ENCODE results near the gene ALDOA. TPM values are rescaled to one million over a fixed set of nuclear protein-coding genes. Genes with fewer than 3 reads are reported as not detected.
A peak's percentile ranks its signal among the peaks of the same experiment; 100 is the strongest.

Gene ALDOA
- total and polyA plus RNA-seq, 3 experiments from 2014 or later, result 1,157 to 1,909 (median 1,907) TPM

GRCh38 chr16:30083216-30084055 lies 17.9 kb downstream of the ALDOA start:
- Mint-ChIP-seq H3K4me3 (peak overlapping the region in 1 of 7 donors; percentile 32), H3K27ac (peak overlapping the region in 3 of 8 donors; percentile 60 to 75 (median 71)), H3K36me3 (peaks cover 0 to 60% (median 12%) of the 10 kb centered on the region in 3 donors), H3K9me3 (no peaks in the 10 kb centered on the region), H3K4me1 (peaks cover 5 to 12% (median 11%) of the 10 kb centered on the region in 3 donors), H3K27me3 (no peaks in the 10 kb centered on the region)
- H3K9me3 ChIP-seq (ENCODE audit: low read length), result no peaks in the 10 kb centered on the region
- no peak overlapping the region for H3K27ac ChIP-seq (ENCODE audit: low read depth, low read length)
- POLR2A ChIA-PET, result no interaction called here
- DNase-seq, result no peak
- no peaks in the 10 kb centered on the region for H3K27me3 ChIP-seq (ENCODE audit: insufficient read depth, low read length, poor library complexity, severe bottlenecking)
- peaks cover 3% of the 10 kb centered on the region for H3K4me1 ChIP-seq (ENCODE audit: insufficient read depth, low read length)
- H3K4me3 ChIP-seq (ENCODE audit: low read length), result no peak overlapping the region
- CTCF ChIA-PET, result interaction anchor here (1.5 kb wide), 1 partner anchor 9 kb away, joined by 6 read pairs; the partner anchor contains the start of gene TBX6
- H3K36me3 ChIP-seq (ENCODE audit: insufficient read depth, low read length), result peaks cover 42% of the 10 kb centered on the region

GRCh38 chr16:30084096-30084815 lies 18.7 kb downstream of the ALDOA start:
- ChIA-PET POLR2A (no interaction called here), CTCF (no interaction called here)
- no peaks in the 10 kb centered on the region for H3K9me3 ChIP-seq (ENCODE audit: low read length)
- Mint-ChIP-seq H3K36me3 (peaks cover 0 to 55% (median 12%) of the 10 kb centered on the region in 3 donors), H3K27me3 (no peaks in the 10 kb centered on the region), H3K27ac (peak overlapping the region in 1 of 8 donors; percentile 68), H3K4me1 (peaks cover 2 to 7% (median 7%) of the 10 kb centered on the region in 3 donors), H3K9me3 (no peaks in the 10 kb centered on the region), H3K4me3 (peak overlapping the region in 1 of 7 donors; percentile 32)
- H3K4me1 ChIP-seq (ENCODE audit: insufficient read depth, low read length), result peaks cover 1% of the 10 kb centered on the region
- H3K4me3 ChIP-seq (ENCODE audit: low read length), result no peak overlapping the region
- peaks cover 39% of the 10 kb centered on the region for H3K36me3 ChIP-seq (ENCODE audit: insufficient read depth, low read length)
- no peak for DNase-seq
- no peak overlapping the region for H3K27ac ChIP-seq (ENCODE audit: low read depth, low read length)
- H3K27me3 ChIP-seq (ENCODE audit: insufficient read depth, low read length, poor library complexity, severe bottlenecking), result no peaks in the 10 kb centered on the region

- H3K27me3 Mint-ChIP-seq, result no peaks in the 10 kb centered on the region
- H3K9me3 ChIP-seq (ENCODE audit: low read length), result no peaks in the 10 kb centered on the region
- no peak overlapping the region for H3K4me3 Mint-ChIP-seq
- no peak overlapping the region for H3K27ac ChIP-seq (ENCODE audit: low read depth, low read length)
- peaks cover 34% of the 10 kb centered on the region for H3K36me3 ChIP-seq (ENCODE audit: insufficient read depth, low read length)
- no peak for DNase-seq
- H3K27ac Mint-ChIP-seq, result no peak overlapping the region
- H3K4me1 ChIP-seq (ENCODE audit: insufficient read depth, low read length), result peaks cover 6% of the 10 kb centered on the region
- H3K36me3 Mint-ChIP-seq, result peaks cover 0 to 49% (median 12%) of the 10 kb centered on the region in 3 donors
- peaks cover 3 to 4% (median 3%) of the 10 kb centered on the region in 3 donors for H3K4me1 Mint-ChIP-seq
- ChIA-PET POLR2A (no interaction called here), CTCF (no interaction called here)
- H3K27me3 ChIP-seq (ENCODE audit: insufficient read depth, low read length, poor library complexity, severe bottlenecking), result no peaks in the 10 kb centered on the region
- no peaks in the 10 kb centered on the region for H3K9me3 Mint-ChIP-seq
- H3K4me3 ChIP-seq (ENCODE audit: low read length), result no peak overlapping the region
These were observed 19.2 kb downstream of the ALDOA start for GRCh38 chr16:30084816-30085159.

- Histone ChIP-seq H3K9me3 (ENCODE audit: low read length) (no peaks in the 10 kb centered on the region), H3K36me3 (ENCODE audit: insufficient read depth, low read length) (peaks cover 32% of the 10 kb centered on the region), H3K27me3 (ENCODE audit: insufficient read depth, low read length, poor library complexity, severe bottlenecking) (no peaks in the 10 kb centered on the region), H3K27ac (ENCODE audit: low read depth, low read length) (no peak overlapping the region), H3K4me3 (ENCODE audit: low read length) (no peak overlapping the region), H3K4me1 (ENCODE audit: insufficient read depth, low read length) (peaks cover 11% of the 10 kb centered on the region)
- peaks cover 0 to 46% (median 12%) of the 10 kb centered on the region in 3 donors for H3K36me3 Mint-ChIP-seq
- no peak overlapping the region for H3K4me3 Mint-ChIP-seq
- no peaks in the 10 kb centered on the region for H3K27me3 Mint-ChIP-seq
- H3K27ac Mint-ChIP-seq, result no peak overlapping the region
- peaks cover 6 to 8% (median 7%) of the 10 kb centered on the region in 3 donors for H3K4me1 Mint-ChIP-seq
- H3K9me3 Mint-ChIP-seq, result no peaks in the 10 kb centered on the region
- ChIA-PET POLR2A (no interaction called here), CTCF (no interaction called here)
- DNase-seq, result no peak
These were observed 19.7 kb downstream of the ALDOA start for GRCh38 chr16:30085247-30085646.

- no peaks in the 10 kb centered on the region for H3K27me3 ChIP-seq (ENCODE audit: insufficient read depth, low read length, poor library complexity, severe bottlenecking)
- no peak overlapping the region for H3K4me3 Mint-ChIP-seq
- ChIA-PET POLR2A (no interaction called here), CTCF (no interaction called here)
- H3K36me3 ChIP-seq (ENCODE audit: insufficient read depth, low read length), result peaks cover 30% of the 10 kb centered on the region
- no peak overlapping the region for H3K27ac Mint-ChIP-seq
- H3K4me3 ChIP-seq (ENCODE audit: low read length), result no peak overlapping the region
- H3K27ac ChIP-seq (ENCODE audit: low read depth, low read length), result no peak overlapping the region
- peaks cover 17% of the 10 kb centered on the region for H3K4me1 ChIP-seq (ENCODE audit: insufficient read depth, low read length)
- DNase-seq, result no peak
- H3K9me3 ChIP-seq (ENCODE audit: low read length), result no peaks in the 10 kb centered on the region
- no peaks in the 10 kb centered on the region for H3K27me3 Mint-ChIP-seq
- peaks cover 0 to 43% (median 12%) of the 10 kb centered on the region in 3 donors for H3K36me3 Mint-ChIP-seq
- peaks cover 8 to 10% (median 9%) of the 10 kb centered on the region in 3 donors for H3K4me1 Mint-ChIP-seq
- no peaks in the 10 kb centered on the region for H3K9me3 Mint-ChIP-seq
These were observed 20.3 kb downstream of the ALDOA start for GRCh38 chr16:30085820-30086219.

GRCh38 chr16:30086291-30087140 lies 21.0 kb downstream of the ALDOA start:
- peak overlapping the region in 1 of 8 donors; percentile 60 for H3K27ac Mint-ChIP-seq
- CTCF ChIA-PET, result interaction anchor here (1.1 kb wide), 1 partner anchor 449 kb away, joined by 3 read pairs; no protein-coding TSS in a partner anchor
- POLR2A ChIA-PET, result interaction anchor here (0.5 kb wide), 1 partner anchor 447 kb away, joined by 3 read pairs; no protein-coding TSS in a partner anchor
- Histone ChIP-seq H3K27me3 (ENCODE audit: insufficient read depth, low read length, poor library complexity, severe bottlenecking) (no peaks in the 10 kb centered on the region), H3K27ac (ENCODE audit: low read depth, low read length) (no peak overlapping the region), H3K4me3 (ENCODE audit: low read length) (no peak overlapping the region), H3K9me3 (ENCODE audit: low read length) (no peaks in the 10 kb centered on the region), H3K4me1 (ENCODE audit: insufficient read depth, low read length) (peaks cover 22% of the 10 kb centered on the region), H3K36me3 (ENCODE audit: insufficient read depth, low read length) (peaks cover 24% of the 10 kb centered on the region)
- DNase-seq, result no peak
- H3K4me1 Mint-ChIP-seq, result peaks cover 9 to 12% (median 10%) of the 10 kb centered on the region in 3 donors
- H3K36me3 Mint-ChIP-seq, result peaks cover 0 to 38% (median 12%) of the 10 kb centered on the region in 3 donors
- H3K4me3 Mint-ChIP-seq, result no peak overlapping the region
- no peaks in the 10 kb centered on the region for H3K9me3 Mint-ChIP-seq
- no peaks in the 10 kb centered on the region for H3K27me3 Mint-ChIP-seq

GRCh38 chr16:30087181-30087898 lies 21.8 kb downstream of the ALDOA start:
- H3K9me3 Mint-ChIP-seq, result no peaks in the 10 kb centered on the region
- no peak overlapping the region for H3K4me3 ChIP-seq (ENCODE audit: low read length)
- DNase-seq, result no peak
- H3K27ac ChIP-seq (ENCODE audit: low read depth, low read length), result no peak overlapping the region
- H3K36me3 Mint-ChIP-seq, result peaks cover 0 to 36% (median 7%) of the 10 kb centered on the region in 3 donors
- H3K4me1 Mint-ChIP-seq, result peaks cover 15 to 20% (median 17%) of the 10 kb centered on the region in 3 donors
- peaks cover 20% of the 10 kb centered on the region for H3K36me3 ChIP-seq (ENCODE audit: insufficient read depth, low read length)
- peak overlapping the region in 2 of 8 donors; percentile 59 to 78 for H3K27ac Mint-ChIP-seq
- no peaks in the 10 kb centered on the region for H3K27me3 ChIP-seq (ENCODE audit: insufficient read depth, low read length, poor library complexity, severe bottlenecking)
- no peaks in the 10 kb centered on the region for H3K27me3 Mint-ChIP-seq
- ChIA-PET CTCF (interaction anchor here (1.1 kb wide), 1 partner anchor 448 kb away, joined by 3 read pairs; no protein-coding TSS in a partner anchor), POLR2A (interaction anchor here (0.5 to 0.6 kb wide), 2 partner anchors 16 to 446 kb away, joined by 3 to 4 read pairs; no protein-coding TSS in a partner anchor)
- H3K4me3 Mint-ChIP-seq, result peak overlapping the region in 1 of 7 donors; percentile 24
- no peaks in the 10 kb centered on the region for H3K9me3 ChIP-seq (ENCODE audit: low read length)
- H3K4me1 ChIP-seq (ENCODE audit: insufficient read depth, low read length), result peaks cover 27% of the 10 kb centered on the region
